A549 (cell line): Measurements from ENCODE around the gene HSD11B1L. TPM values are rescaled to one million over a fixed set of nuclear protein-coding genes. Genes with fewer than 3 reads are reported as not detected.

ENCODE experiments used
- ATAC-seq, 2 experiments: fragments of 200-7000 bp in 1 of 2; fragments of >200 bp in 1 of 2; cut with Nextera tagmentation in 1 of 2; cut with Tn5 transposase in 1 of 2; 3 replicates each; pipeline versions ENCODE4 v1.8.0 to v1.9.1; 2018 to 2020; ENCODE audit warnings: mild to moderate bottlenecking in 1 of 2, moderate library complexity in 1 of 2
- CTCF ChIA-PET: fragments of 300-600 bp; sonication (Branson Sonifier 250); formaldehyde crosslinking; extraction: SDS; loops from one replicate; lab custom pipeline; 2021; ENCODE audit warnings: antibody characterized with exemption, inconsistent platforms; lab: Yijun Ruan, JAX
- POLR2A ChIA-PET: fragments of 350-600 bp; formaldehyde crosslinking; extraction: SDS; loops from one replicate; lab custom pipeline; 2021; ENCODE audit warnings: antibody characterized with exemption, inconsistent platforms; lab: Yijun Ruan, JAX
- DNase-seq, 2 experiments: peaks; one replicate each; pipeline versions ENCODE4 v3.0.0 to v3.0.0-alpha.2; 2011 to 2016; ENCODE audit warnings: low read depth in 1 of 2, low spot score in 1 of 2
- FAIRE-seq: peaks from 2 replicates; lab custom pipeline; 2011; peaks lifted over from hg19 to GRCh38; lab: Jason Lieb, UNC
- H3K27ac ChIP-seq, 2 experiments: fragments of >200 bp; sonication (Bioruptor Twin); formaldehyde crosslinking; 3 replicates each; pipeline ENCODE4 v1.5.1; 2016 to 2017
- H3K4me1 ChIP-seq: fragments of >200 bp; sonication (Bioruptor Twin); formaldehyde crosslinking; 3 replicates; pipeline ENCODE4 v1.6.1; 2016
- H3K4me2 ChIP-seq: fragments of >200 bp; sonication (Bioruptor Twin); formaldehyde crosslinking; 3 replicates; pipeline ENCODE4 v1.6.1; 2016
- H3K4me3 ChIP-seq: fragments of >200 bp; sonication (Bioruptor Twin); formaldehyde crosslinking; 3 replicates; pipeline ENCODE4 v1.5.1; 2016
- H3K9me3 ChIP-seq: fragments of >200 bp; sonication (Bioruptor Twin); formaldehyde crosslinking; 3 replicates; pipeline ENCODE4 v1.6.1; 2016
- BCL3 ChIP-seq: fragments of >200 bp; sonication (Bioruptor Twin); formaldehyde crosslinking; IDR thresholded peaks from 3 replicates; pipeline ENCODE4 v1.6.1; 2016
- CHD2 ChIP-seq: fragments of 150-350 bp; IDR thresholded peaks from 2 replicates; pipeline ENCODE4 v1.6.1; 2014; ENCODE audit warnings: low read length; ENCODE audit not compliant: partially characterized antibody
- FOSB ChIP-seq: fragments of 250-450 bp; sonication (Bioruptor Pico); IDR thresholded peaks from 2 replicates; pipeline ENCODE4 v1.5.0; 2020; ENCODE audit warnings: mild to moderate bottlenecking, moderate library complexity
- FOSL2 ChIP-seq, 2 experiments: fragments of 450-650 bp in 1 of 2; fragments of >200 bp in 1 of 2; sonication (Bioruptor Twin) in 1 of 2; formaldehyde crosslinking; IDR thresholded peaks; 2 replicates each; pipeline versions ENCODE4 v1.5.0 to v1.6.1; 2016 to 2020; ENCODE audit warnings: mild to moderate bottlenecking in 1 of 2, moderate library complexity in 1 of 2
- HMGXB4 ChIP-seq: fragments of 250-450 bp; sonication (Bioruptor Pico); IDR thresholded peaks from 2 replicates; pipeline ENCODE4 v1.5.0; 2021; ENCODE audit warnings: mild to moderate bottlenecking, moderate library complexity, borderline replicate concordance
- JUN ChIP-seq, 2 experiments: fragments of >200 bp; sonication (Bioruptor Twin); formaldehyde crosslinking; IDR thresholded peaks; 2 replicates in 1 of 2; 3 replicates in 1 of 2; pipeline ENCODE4 v1.6.1; 2016 to 2017
- KDM1A ChIP-seq: fragments of 200-600 bp; sonication (generic); IDR thresholded peaks from 2 replicates; pipeline ENCODE4 v1.6.1; 2016; ENCODE audit warnings: low read depth, mild to moderate bottlenecking
- KDM5A ChIP-seq: fragments of 200-600 bp; sonication (generic); IDR thresholded peaks from 2 replicates; pipeline ENCODE4 v1.6.1; 2016; ENCODE audit warnings: antibody characterized with exemption, mild to moderate bottlenecking
- MAZ ChIP-seq: fragments of 150-350 bp; IDR thresholded peaks from 2 replicates; pipeline ENCODE4 v1.6.1; 2014; ENCODE audit warnings: antibody characterized with exemption, low read depth, low read length, borderline replicate concordance
- RAD21 ChIP-seq, 2 experiments: fragments of >200 bp in 1 of 2; sonication (Bioruptor Twin) in 1 of 2; formaldehyde crosslinking in 1 of 2; IDR thresholded peaks in 1 of 2; conservative IDR thresholded peaks in 1 of 2; 2 replicates in 1 of 2; 3 replicates in 1 of 2; pipeline ENCODE4 v1.6.1; 2012 to 2018; ENCODE audit warnings: inconsistent platforms in 1 of 2
- RNF2 ChIP-seq: fragments of 200-600 bp; sonication (generic); IDR thresholded peaks from 2 replicates; pipeline ENCODE4 v1.6.1; 2016; ENCODE audit warnings: low read depth, mild to moderate bottlenecking, antibody characterized with exemption, moderate library complexity, borderline replicate concordance
- SREBF2 ChIP-seq: fragments of 450-650 bp; IDR thresholded peaks from 2 replicates; pipeline ENCODE4 v1.6.1; 2014; ENCODE audit warnings: mild to moderate bottlenecking, moderate library complexity
- WGBS: methylation state at CpG from one replicate; pipeline ENCODE4 v1.1.6; 2017; ENCODE audit errors: missing lambda C conversion rate; 5-methylcytosine and 5-hydroxymethylcytosine counted together
- polyA plus RNA-seq, 4 experiments: library from polyadenylated mRNA; depleted of rRNA in 3 of 4; stranded (reverse); fragments of >200 nt; fragmentation: RNase III in 1 of 4; extraction: RNeasy Plus Mini Kit Qiagen cat#74134 plus additional on column Dnase treatment in 1 of 4; gene quantifications; 2 replicates in 3 of 4; 3 replicates in 1 of 4; pipeline ENCODE4 v1.2.3, GENCODE V29; 2011 to 2017
- TF ChIP-seq, protein P1 (sequence below): IDR thresholded peaks from 2 replicates; pipeline ENCODE4 v1.6.1; 2012
- TF ChIP-seq, protein P2 (sequence below): fragments of 150-350 bp; IDR thresholded peaks from 2 replicates; pipeline ENCODE4 v1.6.1; 2014; ENCODE audit warnings: low read depth, mild to moderate bottlenecking, low read length
- TF ChIP-seq, protein P3 (sequence below): fragments of >200 bp; sonication (Bioruptor Twin); formaldehyde crosslinking; IDR thresholded peaks from 2 replicates; pipeline ENCODE4 v1.6.1; 2016

HSD11B1L gene
- polyA plus RNA-seq, 2 of the 4 experiments (the other 2 are of a cell fraction) = 2.8 to 4.8 TPM

- Histone ChIP-seq H3K4me3 (no peak overlapping the region), H3K27ac (no peak overlapping the region), H3K4me1 (no peaks in the 10 kb centered on the region), H3K4me2 (no peak overlapping the region), H3K9me3 (no peaks in the 10 kb centered on the region)
- POLR2A ChIA-PET = no interaction called here
- DNase-seq (no peak), ATAC-seq (no peak), FAIRE-seq (no peak)
- WGBS = 93% methylated on average over 10 of the region's 10 CpGs
- TF ChIP-seq CHD2 = no peak
- no peak for TF ChIP-seq KDM1A
- no peak for TF ChIP-seq HMGXB4
- TF ChIP-seq JUN (IDR thresholded peaks at IDR 0.05) = no peak
- no peak for TF ChIP-seq RNF2
- no peak for TF ChIP-seq FOSL2 (IDR thresholded peaks at IDR 0.05)
- no peak for TF ChIP-seq FOSL2 (CRISPR knock-in tag; IDR thresholded peaks at IDR 0.05)
- TF ChIP-seq FOSB (CRISPR knock-in tag) = no peak
- no peak for TF ChIP-seq RAD21 (conservative IDR thresholded peaks at IDR 0.05 in 1 of 2, IDR thresholded peaks at IDR 0.05 in 1 of 2)
- TF ChIP-seq, protein P1, sequence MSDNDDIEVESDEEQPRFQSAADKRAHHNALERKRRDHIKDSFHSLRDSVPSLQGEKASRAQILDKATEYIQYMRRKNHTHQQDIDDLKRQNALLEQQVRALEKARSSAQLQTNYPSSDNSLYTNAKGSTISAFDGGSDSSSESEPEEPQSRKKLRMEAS = no peak
- TF ChIP-seq, protein P2, sequence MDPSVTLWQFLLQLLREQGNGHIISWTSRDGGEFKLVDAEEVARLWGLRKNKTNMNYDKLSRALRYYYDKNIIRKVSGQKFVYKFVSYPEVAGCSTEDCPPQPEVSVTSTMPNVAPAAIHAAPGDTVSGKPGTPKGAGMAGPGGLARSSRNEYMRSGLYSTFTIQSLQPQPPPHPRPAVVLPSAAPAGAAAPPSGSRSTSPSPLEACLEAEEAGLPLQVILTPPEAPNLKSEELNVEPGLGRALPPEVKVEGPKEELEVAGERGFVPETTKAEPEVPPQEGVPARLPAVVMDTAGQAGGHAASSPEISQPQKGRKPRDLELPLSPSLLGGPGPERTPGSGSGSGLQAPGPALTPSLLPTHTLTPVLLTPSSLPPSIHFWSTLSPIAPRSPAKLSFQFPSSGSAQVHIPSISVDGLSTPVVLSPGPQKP = no peak
- CTCF ChIA-PET = no interaction called here
These were observed 28.6 kb upstream of the HSD11B1L start for GRCh38 chr19:5652261-5652660.

DNA sequence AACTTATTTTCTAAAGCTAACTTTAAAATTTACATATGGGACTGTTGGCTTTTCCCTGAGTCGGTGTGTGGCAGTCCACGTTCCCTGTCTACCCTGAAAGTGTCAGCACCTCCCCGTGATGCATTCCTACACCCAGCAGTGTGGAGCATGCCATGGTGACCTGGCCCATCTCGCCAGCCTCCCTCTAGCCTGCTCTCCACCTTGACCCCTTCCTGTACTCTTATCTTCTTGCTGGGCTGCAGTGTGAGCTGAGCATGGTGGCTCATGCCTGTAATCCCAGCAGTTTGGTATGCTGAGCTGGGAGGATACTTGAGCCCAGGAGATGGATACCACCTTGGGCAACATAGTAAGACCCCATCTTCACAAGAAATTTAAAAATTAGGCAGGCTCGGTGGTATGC lies 25.9 kb upstream of the HSD11B1L start:
- ATAC-seq (no peak), DNase-seq (no peak), FAIRE-seq (no peak)
- no peaks in the 10 kb centered on the region for H3K9me3 ChIP-seq
- ChIA-PET POLR2A (no interaction called here), CTCF (interaction anchor here (1.7 kb wide), 1 partner anchor 13 kb away, joined by 4 read pairs; no protein-coding TSS in a partner anchor)
- H3K27ac ChIP-seq = no peak overlapping the region
- no peak overlapping the region for H3K4me3 ChIP-seq
- 95% methylated on average over 5 of the region's 5 CpGs for WGBS
- no peak overlapping the region for H3K4me2 ChIP-seq
- TF ChIP-seq SREBF2 (no peak), JUN (IDR thresholded peaks at IDR 0.05) (no peak)
- H3K4me1 ChIP-seq = no peaks in the 10 kb centered on the region

GRCh38 chr19:5655412-5655811 lies 25.4 kb upstream of the HSD11B1L start:
- no peak overlapping the region for H3K27ac ChIP-seq
- POLR2A ChIA-PET = no interaction called here
- TF ChIP-seq, protein P3, sequence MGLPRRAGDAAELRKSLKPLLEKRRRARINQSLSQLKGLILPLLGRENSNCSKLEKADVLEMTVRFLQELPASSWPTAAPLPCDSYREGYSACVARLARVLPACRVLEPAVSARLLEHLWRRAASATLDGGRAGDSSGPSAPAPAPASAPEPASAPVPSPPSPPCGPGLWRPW = no peak
- TF ChIP-seq KDM5A (no peak), MAZ (no peak), RNF2 (no peak), BCL3 (no peak)
- TF ChIP-seq, all 56 proteins: peak for 0
- DNase-seq (no peak), FAIRE-seq (no peak), ATAC-seq (no peak)
- Histone ChIP-seq H3K4me2 (no peak overlapping the region), H3K4me3 (no peak overlapping the region), H3K4me1 (no peaks in the 10 kb centered on the region), H3K9me3 (no peaks in the 10 kb centered on the region)
- 88% methylated on average over 5 of the region's 5 CpGs for WGBS
- CTCF ChIA-PET = interaction anchor here (0.7 to 1.7 kb wide), 2 partner anchors 13 to 14 kb away, joined by 3 to 4 read pairs; no protein-coding TSS in a partner anchor
